ENCODE results near the gene CHKA. TPM values are rescaled to one million over a fixed set of nuclear protein-coding genes. Genes with fewer than 3 reads are reported as not detected.
A peak's percentile ranks its signal among the peaks of the same experiment; 100 is the strongest.

CHKA gene
- total RNA-seq, 2 donors from 2014 or later = 72.1 to 92.6 TPM

GRCh38 chr11:68010090-68011041 is 110.8 kb downstream of the CHKA start, which contains the start of gene ALDH3B1:
TSS of gene ALDH3B1 (plus strand) at chr11:68010327. CDS start at chr11:68015298, 4,971 bp downstream.
- no peaks in the 10 kb centered on the region for H3K9me3 ChIP-seq
- H3K36me3 ChIP-seq (replicated peaks in 1 of 2; ENCODE audit: insufficient read depth in 1 of 2, low read depth in 2 of 2) = no peaks in the 10 kb centered on the region
- no peaks in the 10 kb centered on the region for H3K27me3 ChIP-seq
- peak; percentile 81 for ATAC-seq
- TF ChIP-seq POLR2A (IDR thresholded peaks at IDR 0.05) = peak; percentile 64 to 85 (median 82)
- TF ChIP-seq, protein P1, sequence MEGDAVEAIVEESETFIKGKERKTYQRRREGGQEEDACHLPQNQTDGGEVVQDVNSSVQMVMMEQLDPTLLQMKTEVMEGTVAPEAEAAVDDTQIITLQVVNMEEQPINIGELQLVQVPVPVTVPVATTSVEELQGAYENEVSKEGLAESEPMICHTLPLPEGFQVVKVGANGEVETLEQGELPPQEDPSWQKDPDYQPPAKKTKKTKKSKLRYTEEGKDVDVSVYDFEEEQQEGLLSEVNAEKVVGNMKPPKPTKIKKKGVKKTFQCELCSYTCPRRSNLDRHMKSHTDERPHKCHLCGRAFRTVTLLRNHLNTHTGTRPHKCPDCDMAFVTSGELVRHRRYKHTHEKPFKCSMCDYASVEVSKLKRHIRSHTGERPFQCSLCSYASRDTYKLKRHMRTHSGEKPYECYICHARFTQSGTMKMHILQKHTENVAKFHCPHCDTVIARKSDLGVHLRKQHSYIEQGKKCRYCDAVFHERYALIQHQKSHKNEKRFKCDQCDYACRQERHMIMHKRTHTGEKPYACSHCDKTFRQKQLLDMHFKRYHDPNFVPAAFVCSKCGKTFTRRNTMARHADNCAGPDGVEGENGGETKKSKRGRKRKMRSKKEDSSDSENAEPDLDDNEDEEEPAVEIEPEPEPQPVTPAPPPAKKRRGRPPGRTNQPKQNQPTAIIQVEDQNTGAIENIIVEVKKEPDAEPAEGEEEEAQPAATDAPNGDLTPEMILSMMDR (IDR thresholded peaks at IDR 0.05) = peak in 2 of 7 experiments; percentile 26 to 29
- WGBS, 2 donors = 13% methylated on average over 15 to 32 of the region's 33 CpGs
- no peak within 1 kb of the TSS for H3K4me3 ChIP-seq
- peak; percentile 84 to 95 (median 94) for DNase-seq
- peaks cover 68% of the 10 kb centered on the region for H3K4me1 ChIP-seq
- H3K27ac ChIP-seq = peak within 1 kb of the TSS; percentile 80 to 92 (median 88)
- intact Hi-C loops (cut with DNase I) = no loop called here

DNA sequence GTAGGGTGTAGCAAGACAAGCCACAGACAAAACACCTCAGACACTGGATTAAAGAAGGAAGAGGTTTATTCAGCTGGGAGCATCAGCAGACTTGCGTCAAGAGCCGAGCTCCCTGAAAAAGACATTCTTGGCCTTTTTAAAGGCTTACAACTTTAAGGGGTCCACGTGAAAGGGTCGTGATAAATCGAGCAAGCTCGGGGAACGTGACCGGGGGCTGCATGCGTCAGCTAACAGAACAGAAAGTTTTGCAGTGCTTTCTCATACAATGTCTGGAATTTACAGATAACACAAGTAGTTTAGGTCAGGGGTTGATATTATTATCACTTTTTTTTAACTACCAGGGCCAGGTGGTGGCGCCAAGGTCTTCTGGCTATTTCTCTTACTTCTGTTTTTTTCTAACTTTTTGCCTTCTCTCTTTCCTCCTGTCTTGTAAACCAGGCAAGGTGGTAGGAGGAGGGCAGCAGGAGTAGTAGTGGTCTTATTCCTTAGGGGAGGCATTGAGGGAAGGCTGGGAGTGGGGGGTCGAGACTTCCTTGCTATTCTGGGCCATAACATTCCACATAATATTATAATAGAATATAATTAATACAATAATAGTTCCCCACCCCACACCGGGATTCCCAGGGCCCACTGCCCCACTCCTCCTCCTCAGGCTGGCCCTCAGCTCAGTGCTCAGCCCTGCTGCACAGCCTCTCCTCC is 111.6 kb downstream of the CHKA start:
- 19 to 27% methylated on average over 12 of the region's 12 CpGs for WGBS, 2 donors
- TF ChIP-seq POLR2A (IDR thresholded peaks at IDR 0.05) = no peak
- TF ChIP-seq, protein P1 (IDR thresholded peaks at IDR 0.05) = peak in 5 of 7 experiments; percentile 15 to 50 (median 39)
- no peaks in the 10 kb centered on the region for H3K9me3 ChIP-seq
- H3K4me1 ChIP-seq = peaks cover 67% of the 10 kb centered on the region
- H3K27me3 ChIP-seq = no peaks in the 10 kb centered on the region
- H3K4me3 ChIP-seq = no peak overlapping the region
- ATAC-seq (peak; percentile 6), DNase-seq (peak; percentile 55 to 75 (median 65))
- no peaks in the 10 kb centered on the region for H3K36me3 ChIP-seq (replicated peaks in 1 of 2; ENCODE audit: insufficient read depth in 1 of 2, low read depth in 2 of 2)
- intact Hi-C loops (cut with DNase I) = no loop called here
- peak overlapping the region; percentile 80 to 92 (median 88) for H3K27ac ChIP-seq

DNA sequence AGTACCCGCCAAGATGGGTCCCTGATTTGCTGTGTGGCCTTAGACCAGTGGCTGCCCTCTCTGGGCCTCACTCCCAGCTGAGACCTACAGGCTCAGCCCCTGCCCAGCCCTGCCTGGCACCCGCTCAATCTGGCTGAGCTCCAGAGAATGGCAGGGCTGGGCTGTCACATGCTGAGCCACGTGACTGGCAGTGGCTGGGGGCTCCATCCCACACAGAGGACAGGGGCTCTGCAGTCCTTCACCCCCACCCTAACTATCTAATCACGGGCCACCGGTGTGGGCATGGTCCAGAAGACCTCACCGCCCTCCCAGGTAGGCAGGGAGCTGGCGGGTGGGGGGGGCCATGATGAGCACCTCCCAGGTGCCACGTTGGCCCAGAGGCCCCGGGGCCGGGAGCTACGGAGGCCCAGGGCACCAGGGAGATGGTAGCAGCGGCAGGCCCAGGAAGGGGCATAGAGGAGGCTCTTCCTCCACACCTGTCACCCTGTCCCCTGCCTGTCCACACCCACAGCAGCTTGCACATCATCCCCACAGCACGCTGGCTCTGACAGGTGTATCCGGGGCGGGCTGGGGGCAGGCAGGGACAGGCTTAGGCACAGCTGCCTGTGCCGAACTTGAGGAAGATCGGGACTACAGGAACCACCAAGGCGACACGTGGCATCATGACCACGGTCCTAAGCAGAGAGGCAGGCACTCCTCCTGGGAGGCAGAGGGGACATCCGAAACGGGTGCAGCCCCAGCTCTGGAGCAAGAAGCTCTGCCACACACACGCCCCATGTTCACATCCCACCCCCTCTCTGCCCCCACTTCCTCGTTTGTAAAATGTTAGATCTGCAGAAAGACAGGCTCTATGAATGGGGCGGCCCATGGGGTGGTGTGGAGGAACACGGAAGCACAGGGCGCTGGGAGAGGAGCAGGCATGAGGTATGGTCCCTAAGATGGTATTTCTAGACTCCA is 112.5 kb downstream of the CHKA start:
- Histone ChIP-seq H3K27ac (peak overlapping the region; percentile 48 to 92 (median 88)), H3K4me3 (no peak overlapping the region), H3K4me1 (peaks cover 63% of the 10 kb centered on the region), H3K36me3 (replicated peaks in 1 of 2; ENCODE audit: insufficient read depth in 1 of 2, low read depth in 2 of 2) (no peaks in the 10 kb centered on the region), H3K27me3 (no peaks in the 10 kb centered on the region), H3K9me3 (no peaks in the 10 kb centered on the region)
- intact Hi-C loops (cut with DNase I) = no loop called here
- ATAC-seq (no peak), DNase-seq (peak; percentile 56 to 77 (median 67))
- WGBS, 2 donors = 43 to 46% methylated on average over 13 to 25 of the region's 27 CpGs
- TF ChIP-seq, protein P1 (IDR thresholded peaks at IDR 0.05) = no peak
- no peak for TF ChIP-seq POLR2A (IDR thresholded peaks at IDR 0.05)

Measured in body of pancreas (tissue), 4 donors.